ENCODE measurements around the gene DOK1.
A peak's percentile ranks its signal among the peaks of the same experiment; 100 is the strongest.

The DOK1 gene

GRCh38 chr2:74548285-74548899, 6.1 kb upstream of the DOK1 start:
- no peak for DNase-seq
- peaks cover 22 to 36% of the 10 kb centered on the region in 2 donors for H3K4me1 Mint-ChIP-seq
- H3K9me3 Mint-ChIP-seq, result no peaks in the 10 kb centered on the region
- H3K27me3 Mint-ChIP-seq, result peaks cover 24 to 48% of the 10 kb centered on the region in 2 donors
- H3K27ac Mint-ChIP-seq, result peak overlapping the region; percentile 73
- ATAC-seq (replicated peaks), result no peak
- peak overlapping the region; percentile 78 to 86 for H3K4me3 Mint-ChIP-seq
- H3K36me3 Mint-ChIP-seq, result peaks cover 2 to 17% of the 10 kb centered on the region in 2 donors

GRCh38 chr2:74548900-74549826, 5.4 kb upstream of the DOK1 start:
- Mint-ChIP-seq H3K36me3 (peaks cover 2 to 17% of the 10 kb centered on the region in 2 donors), H3K4me1 (peaks cover 24 to 41% of the 10 kb centered on the region in 2 donors), H3K4me3 (peak overlapping the region; percentile 81 to 86), H3K27ac (peak overlapping the region; percentile 81), H3K27me3 (peaks cover 24 to 48% of the 10 kb centered on the region in 2 donors), H3K9me3 (no peaks in the 10 kb centered on the region)
- no peak for DNase-seq
- ATAC-seq (replicated peaks), result peak; percentile 65 to 68

- no peak overlapping the region for H3K27ac Mint-ChIP-seq
- no peaks in the 10 kb centered on the region for H3K9me3 Mint-ChIP-seq
- DNase-seq, result no peak
- no peak for ATAC-seq (replicated peaks)
- peaks cover 6 to 24% of the 10 kb centered on the region in 2 donors for H3K36me3 Mint-ChIP-seq
- H3K4me1 Mint-ChIP-seq, result peaks cover 23 to 44% of the 10 kb centered on the region in 2 donors
- peak overlapping the region; percentile 81 to 86 for H3K4me3 Mint-ChIP-seq
- H3K27me3 Mint-ChIP-seq, result peaks cover 24 to 48% of the 10 kb centered on the region in 2 donors
Measured at GRCh38 chr2:74550231-74550630, 4.3 kb upstream of the DOK1 start.

DNA sequence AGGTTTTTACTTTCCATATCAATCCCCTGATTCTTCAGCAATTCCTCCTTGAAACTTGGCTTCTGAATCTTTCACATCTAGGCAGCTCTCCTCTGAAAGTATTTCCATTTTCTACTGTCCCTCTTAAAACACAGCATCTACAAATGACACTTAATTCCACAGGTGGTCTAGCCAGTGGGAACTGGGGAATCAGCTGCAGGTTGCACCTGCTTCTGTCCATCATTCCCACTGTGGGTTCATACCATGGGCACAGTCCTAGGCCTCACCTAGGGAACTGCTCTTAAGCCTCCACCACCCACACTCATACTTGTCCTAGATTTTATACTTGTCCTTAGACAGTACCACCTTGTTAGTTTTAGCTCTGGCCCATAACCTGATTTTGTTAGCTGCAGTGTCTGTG, 3.0 kb upstream of the DOK1 start:
- Mint-ChIP-seq H3K27me3 (peaks cover 19 to 37% of the 10 kb centered on the region in 2 donors), H3K36me3 (peaks cover 10 to 34% of the 10 kb centered on the region in 2 donors), H3K4me3 (peak overlapping the region; percentile 9 to 10), H3K9me3 (no peaks in the 10 kb centered on the region), H3K27ac (no peak overlapping the region), H3K4me1 (peaks cover 22 to 50% of the 10 kb centered on the region in 2 donors)
- ATAC-seq (replicated peaks) (no peak), DNase-seq (no peak)

- DNase-seq (no peak), ATAC-seq (replicated peaks) (peak in 1 of 2 donors; percentile 6)
- peaks cover 22 to 56% of the 10 kb centered on the region in 2 donors for H3K4me1 Mint-ChIP-seq
- H3K27me3 Mint-ChIP-seq, result peaks cover 16 to 33% of the 10 kb centered on the region in 2 donors
- peak overlapping the region; percentile 51 to 64 for H3K4me3 Mint-ChIP-seq
- H3K27ac Mint-ChIP-seq, result peak overlapping the region; percentile 38
- H3K9me3 Mint-ChIP-seq, result no peaks in the 10 kb centered on the region
- peaks cover 17 to 39% of the 10 kb centered on the region in 2 donors for H3K36me3 Mint-ChIP-seq
Measured at GRCh38 chr2:74551942-74552913, 2.3 kb upstream of the DOK1 start.

GRCh38 chr2:74552914-74553811, 1.4 kb upstream of the DOK1 start:
- Mint-ChIP-seq H3K27ac (peak overlapping the region; percentile 89), H3K9me3 (no peaks in the 10 kb centered on the region), H3K4me1 (peaks cover 22 to 55% of the 10 kb centered on the region in 2 donors), H3K4me3 (peak overlapping the region; percentile 94), H3K36me3 (peaks cover 19 to 42% of the 10 kb centered on the region in 2 donors), H3K27me3 (peaks cover 12 to 28% of the 10 kb centered on the region in 2 donors)
- ATAC-seq (replicated peaks) (no peak), DNase-seq (no peak)

- Mint-ChIP-seq H3K27ac (peak overlapping the region; percentile 92), H3K4me1 (peaks cover 18 to 45% of the 10 kb centered on the region in 2 donors), H3K4me3 (peak overlapping the region; percentile 94), H3K9me3 (no peaks in the 10 kb centered on the region), H3K36me3 (peaks cover 20 to 40% of the 10 kb centered on the region in 2 donors), H3K27me3 (peaks cover 4 to 17% of the 10 kb centered on the region in 2 donors)
- ATAC-seq (replicated peaks) (peak; percentile 75), DNase-seq (peak; percentile 34)
Measured at GRCh38 chr2:74554820-74555531, 456 bp downstream of the DOK1 start.

DNA sequence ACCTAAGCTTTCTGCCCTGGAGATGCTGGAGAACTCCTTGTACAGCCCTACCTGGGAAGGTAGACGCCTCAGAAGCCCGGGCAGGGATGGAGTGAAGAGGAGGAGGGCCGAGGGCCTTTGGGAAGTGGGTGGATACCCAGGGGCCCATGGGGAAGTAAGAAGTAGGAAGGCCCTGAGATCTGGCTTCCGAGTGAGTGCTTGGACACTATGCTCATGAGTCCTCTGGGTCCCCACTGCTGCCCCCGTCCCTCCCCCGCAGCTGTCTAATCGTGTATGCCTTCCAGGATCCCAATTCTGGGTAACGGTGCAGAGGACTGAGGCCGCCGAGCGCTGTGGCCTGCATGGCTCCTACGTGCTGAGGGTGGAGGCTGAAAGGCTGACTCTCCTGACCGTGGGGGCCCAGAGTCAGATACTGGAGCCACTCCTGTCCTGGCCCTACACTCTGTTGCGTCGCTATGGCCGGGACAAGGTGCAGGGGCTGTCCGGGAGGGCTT, 1.1 kb downstream of the DOK1 start:
- Mint-ChIP-seq H3K4me3 (peak overlapping the region; percentile 94), H3K4me1 (peaks cover 15 to 48% of the 10 kb centered on the region in 2 donors), H3K36me3 (peaks cover 23 to 37% of the 10 kb centered on the region in 2 donors), H3K27ac (peak overlapping the region; percentile 92), H3K27me3 (peaks cover 6 to 16% of the 10 kb centered on the region in 2 donors), H3K9me3 (no peaks in the 10 kb centered on the region)
- ATAC-seq (replicated peaks), result no peak
- no peak for DNase-seq

DNA sequence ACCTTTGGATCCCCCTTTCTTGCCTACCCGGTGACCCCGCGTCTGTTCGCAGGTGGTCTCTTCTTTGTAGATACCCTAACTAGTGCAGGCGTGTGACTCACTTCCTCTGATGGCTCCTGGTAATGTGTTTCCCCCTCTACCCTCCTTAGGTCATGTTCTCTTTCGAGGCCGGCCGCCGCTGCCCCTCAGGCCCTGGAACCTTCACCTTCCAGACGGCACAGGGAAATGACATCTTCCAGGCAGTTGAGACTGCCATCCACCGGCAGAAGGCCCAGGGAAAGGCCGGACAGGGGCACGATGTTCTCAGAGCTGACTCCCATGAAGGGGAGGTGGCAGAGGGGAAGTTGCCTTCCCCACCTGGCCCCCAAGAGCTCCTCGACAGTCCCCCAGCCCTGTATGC, 1.6 kb downstream of the DOK1 start:
- Mint-ChIP-seq H3K36me3 (peaks cover 23 to 37% of the 10 kb centered on the region in 2 donors), H3K27ac (peak overlapping the region; percentile 79), H3K4me3 (peak overlapping the region; percentile 94), H3K4me1 (peaks cover 17 to 50% of the 10 kb centered on the region in 2 donors), H3K9me3 (no peaks in the 10 kb centered on the region), H3K27me3 (peaks cover 6 to 13% of the 10 kb centered on the region in 2 donors)
- DNase-seq, result no peak
- no peak for ATAC-seq (replicated peaks)

DNA sequence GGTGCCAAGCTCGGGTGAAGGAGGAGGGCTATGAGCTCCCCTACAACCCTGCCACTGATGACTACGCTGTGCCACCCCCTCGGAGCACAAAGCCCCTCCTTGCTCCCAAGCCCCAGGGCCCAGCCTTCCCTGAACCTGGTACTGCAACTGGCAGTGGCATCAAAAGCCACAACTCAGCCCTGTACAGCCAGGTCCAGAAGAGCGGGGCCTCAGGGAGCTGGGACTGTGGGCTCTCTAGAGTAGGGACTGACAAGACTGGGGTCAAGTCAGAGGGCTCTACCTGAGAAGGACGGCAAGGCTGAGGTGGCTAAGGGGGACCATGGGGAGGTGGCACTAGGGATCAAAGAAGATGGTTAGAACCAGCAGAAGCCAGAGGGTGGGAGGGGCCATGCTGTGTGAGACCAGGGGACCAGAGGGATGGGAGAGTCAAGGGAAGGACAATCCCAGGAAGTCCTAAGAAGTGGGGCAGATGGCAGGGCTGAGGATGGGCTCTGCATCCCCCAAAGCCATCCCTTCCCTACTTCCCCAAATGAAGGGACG, 2.4 kb downstream of the DOK1 start:
- Mint-ChIP-seq H3K4me1 (peaks cover 18 to 49% of the 10 kb centered on the region in 2 donors), H3K9me3 (no peaks in the 10 kb centered on the region), H3K27me3 (peaks cover 9 to 14% of the 10 kb centered on the region in 2 donors), H3K36me3 (peaks cover 23 to 32% of the 10 kb centered on the region in 2 donors), H3K27ac (no peak overlapping the region), H3K4me3 (no peak overlapping the region)
- ATAC-seq (replicated peaks) (no peak), DNase-seq (no peak)

DNA sequence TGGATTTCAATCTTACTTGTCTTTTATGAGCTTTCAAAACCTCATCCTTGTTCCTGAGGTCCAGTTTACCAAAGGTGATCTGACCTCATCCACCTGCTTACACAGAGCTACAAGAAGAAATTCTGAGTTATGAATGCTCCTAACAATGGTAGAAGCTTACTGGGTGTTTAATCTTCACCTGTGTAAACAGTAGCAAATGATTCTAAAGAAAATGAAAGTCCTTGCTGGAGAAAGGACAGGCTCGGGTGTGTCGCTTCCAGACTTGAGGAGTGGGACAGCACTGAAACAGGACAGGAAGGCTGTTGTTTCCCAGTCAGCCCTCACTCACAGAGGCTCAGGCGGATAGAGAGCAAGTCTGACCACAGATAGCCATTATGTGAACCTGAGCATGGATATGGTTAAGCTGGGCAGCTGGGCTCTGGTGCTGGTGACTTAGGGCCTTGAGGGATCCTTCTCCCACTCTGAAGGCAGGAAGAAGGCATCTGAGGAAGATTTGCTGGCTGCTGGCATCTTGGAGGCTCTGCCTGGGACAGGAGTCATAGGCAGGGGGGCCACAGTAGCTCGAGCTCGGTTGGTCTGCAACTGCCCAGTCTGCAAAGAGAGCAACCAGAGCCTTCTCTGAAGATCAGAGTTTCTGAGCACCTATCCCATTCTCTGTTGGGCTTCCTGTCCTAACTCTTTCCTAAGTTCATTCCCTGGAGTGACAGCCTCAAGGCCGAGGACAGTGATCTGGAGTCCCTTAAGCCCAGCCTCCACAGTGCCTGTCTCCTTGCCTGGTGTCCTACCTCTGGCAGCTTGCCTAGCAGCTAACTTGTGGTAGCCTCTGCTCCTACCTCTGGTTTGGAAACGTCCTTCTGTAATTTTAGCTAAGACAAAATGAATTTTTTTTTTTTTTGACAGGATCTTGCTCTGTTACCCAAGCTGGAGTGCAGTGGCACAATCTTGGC, 4.0 kb downstream of the DOK1 start:
- H3K9me3 Mint-ChIP-seq, result no peaks in the 10 kb centered on the region
- no peak overlapping the region for H3K4me3 Mint-ChIP-seq
- no peak overlapping the region for H3K27ac Mint-ChIP-seq

More for the DNA sequence above, 4.0 kb downstream of the DOK1 start:
- peaks cover 18 to 50% of the 10 kb centered on the region in 2 donors for H3K4me1 Mint-ChIP-seq
- no peak for ATAC-seq (replicated peaks)
- no peak for DNase-seq
- peaks cover 11 to 17% of the 10 kb centered on the region in 2 donors for H3K27me3 Mint-ChIP-seq
- H3K36me3 Mint-ChIP-seq, result peaks cover 23 to 32% of the 10 kb centered on the region in 2 donors

All from stimulated activated naive B cell treated with anti-CD40 and anti-IgM and Interleukin-4, amounts not matched to agents 10 μg/mL and 1 μg/mL and 100 μg/mL, for 72 hours (primary cell).